ENCODE data around the gene AMIGO3. TPM values are rescaled to one million over a fixed set of nuclear protein-coding genes. Genes with fewer than 3 reads are reported as not detected.

AMIGO3 gene
- total and polyA plus RNA-seq, 2 experiments from 2014 or later, result 2.9 to 10.4 TPM

- no peak for TF ChIP-seq ZNF462 (CRISPR knock-in tag; IDR thresholded peaks at IDR 0.05)
- TF ChIP-seq EZH2 (IDR thresholded peaks at IDR 0.05; ENCODE audit: low read depth, unreplicated experiment), result no peak
- no peak for TF ChIP-seq ZNF331 (CRISPR knock-in tag; IDR thresholded peaks at IDR 0.05; ENCODE audit: low read depth)
- no peak for TF ChIP-seq CREB1 (CRISPR knock-in tag; IDR thresholded peaks at IDR 0.05; ENCODE audit: low read depth)
- TF ChIP-seq ETS1 (IDR thresholded peaks at IDR 0.05), result no peak
These were observed 3.3 kb downstream of the AMIGO3 start (continued) for GRCh38 chr3:49716169-49716568.

GRCh38 chr3:49715611-49716121 lies 3.8 kb downstream of the AMIGO3 start:
- Mint-ChIP-seq H3K4me1 (peaks cover 15% of the 10 kb centered on the region), H3K9me3 (peaks cover 6% of the 10 kb centered on the region; the same call in 1 of the 3 replicates), H3K27me3 (ENCODE audit: insufficient read depth, low read depth, poor library complexity) (peaks cover 30% of the 10 kb centered on the region), H3K36me3 (ENCODE audit: low read depth) (peaks cover 6% of the 10 kb centered on the region), H3K27ac (no peak overlapping the region), H3K4me3 (no peak overlapping the region)
- H3K79me2 ChIP-seq (replicated peaks; ENCODE audit: insufficient read depth), result no peaks in the 10 kb centered on the region
- no peaks in the 10 kb centered on the region for H3K36me3 ChIP-seq (ENCODE audit: insufficient read depth)
- no peak overlapping the region for H3K27ac ChIP-seq (ENCODE audit: low read depth)
- no peak overlapping the region for H3K4me2 ChIP-seq
- H3K4me3 ChIP-seq, result no peak overlapping the region
- H3K27me3 ChIP-seq (ENCODE audit: insufficient read depth), result no peaks in the 10 kb centered on the region
- ATAC-seq (no peak), DNase-seq (ENCODE audit: low spot score) (no peak)
- H2AFZ ChIP-seq, result no peak overlapping the region
- H3K9me2 ChIP-seq (ENCODE audit: insufficient read depth), result no peaks in the 10 kb centered on the region
- no peak for TF ChIP-seq STAT1 (IDR thresholded peaks at IDR 0.05; ENCODE audit: unreplicated experiment)
- peaks cover 3% of the 10 kb centered on the region; the same call in 1 of the 2 replicates for H4K20me1 ChIP-seq (replicated peaks; ENCODE audit: insufficient read depth)
- H3K4me1 ChIP-seq (ENCODE audit: insufficient read depth), result no peaks in the 10 kb centered on the region; the same call in 1 of the 2 replicates
- peaks cover 4% of the 10 kb centered on the region; the same call in 1 of the 2 replicates for H3F3A ChIP-seq (replicated peaks; ENCODE audit: low read depth)
